Measurements from ENCODE around the gene PABPC4L.

DNA sequence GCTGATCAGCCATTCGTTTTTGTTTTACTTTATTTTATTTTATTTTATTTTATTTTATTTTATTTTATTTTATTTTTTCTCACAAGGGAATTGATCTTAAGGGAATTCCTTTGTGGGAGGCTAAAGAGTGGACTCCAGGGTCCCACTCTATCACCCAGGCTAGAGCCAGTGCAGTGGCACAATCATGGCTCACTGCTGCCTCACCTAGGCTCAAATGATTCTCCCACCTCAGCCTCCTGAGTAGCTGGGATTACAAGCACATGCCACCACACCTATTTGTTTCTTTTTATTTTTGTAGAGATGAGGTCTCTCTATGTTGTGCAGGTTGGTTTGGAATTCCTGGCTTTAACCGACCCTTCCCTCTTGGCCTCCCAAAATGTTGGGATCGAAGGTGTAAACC lies 17.5 kb upstream of the PABPC4L start:
- TF ChIP-seq, protein P1, sequence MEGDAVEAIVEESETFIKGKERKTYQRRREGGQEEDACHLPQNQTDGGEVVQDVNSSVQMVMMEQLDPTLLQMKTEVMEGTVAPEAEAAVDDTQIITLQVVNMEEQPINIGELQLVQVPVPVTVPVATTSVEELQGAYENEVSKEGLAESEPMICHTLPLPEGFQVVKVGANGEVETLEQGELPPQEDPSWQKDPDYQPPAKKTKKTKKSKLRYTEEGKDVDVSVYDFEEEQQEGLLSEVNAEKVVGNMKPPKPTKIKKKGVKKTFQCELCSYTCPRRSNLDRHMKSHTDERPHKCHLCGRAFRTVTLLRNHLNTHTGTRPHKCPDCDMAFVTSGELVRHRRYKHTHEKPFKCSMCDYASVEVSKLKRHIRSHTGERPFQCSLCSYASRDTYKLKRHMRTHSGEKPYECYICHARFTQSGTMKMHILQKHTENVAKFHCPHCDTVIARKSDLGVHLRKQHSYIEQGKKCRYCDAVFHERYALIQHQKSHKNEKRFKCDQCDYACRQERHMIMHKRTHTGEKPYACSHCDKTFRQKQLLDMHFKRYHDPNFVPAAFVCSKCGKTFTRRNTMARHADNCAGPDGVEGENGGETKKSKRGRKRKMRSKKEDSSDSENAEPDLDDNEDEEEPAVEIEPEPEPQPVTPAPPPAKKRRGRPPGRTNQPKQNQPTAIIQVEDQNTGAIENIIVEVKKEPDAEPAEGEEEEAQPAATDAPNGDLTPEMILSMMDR (IDR thresholded peaks at IDR 0.05), result no peak
- no peak for TF ChIP-seq POLR2A (IDR thresholded peaks at IDR 0.05)
